Astrocyte (in vitro differentiated cells and primary cell): ENCODE data around the gene KCNN3. TPM values are rescaled to one million over a fixed set of nuclear protein-coding genes. Genes with fewer than 3 reads are reported as not detected.
A peak's percentile ranks its signal among the peaks of the same experiment; 100 is the strongest.

Experiments used
- DNase-seq: peaks from one replicate; pipeline ENCODE4 v3.0.0-alpha.2; 2010; ENCODE audit warnings: low read depth
- FAIRE-seq: peaks from 2 replicates; lab custom pipeline; 2011; peaks lifted over from hg19 to GRCh38; lab: Jason Lieb, UNC
- H2AFZ ChIP-seq: 2 replicates; pipeline ENCODE4 v1.6.0; 2012; ENCODE audit warnings: low read depth, low read length, inconsistent platforms
- H3K27ac ChIP-seq: 2 replicates; pipeline ENCODE4 v1.5.1; 2011; ENCODE audit warnings: low read depth, low read length, inconsistent platforms
- H3K27me3 ChIP-seq: 2 replicates; pipeline ENCODE4 v1.6.0; 2011; ENCODE audit warnings: low read length, inconsistent platforms; ENCODE audit not compliant: insufficient read depth
- H3K36me3 ChIP-seq: 2 replicates; pipeline ENCODE4 v1.5.1; 2011; ENCODE audit warnings: low read length, inconsistent platforms; ENCODE audit not compliant: insufficient read depth
- H3K4me1 ChIP-seq: 2 replicates; pipeline ENCODE4 v1.5.1; 2011; ENCODE audit warnings: low read length, inconsistent platforms; ENCODE audit not compliant: insufficient read depth
- H3K4me2 ChIP-seq: 2 replicates; pipeline ENCODE4 v1.6.0; 2012; ENCODE audit warnings: low read length, inconsistent platforms
- H3K4me3 ChIP-seq: 2 replicates; pipeline ENCODE4 v1.5.1; 2011; ENCODE audit warnings: low read depth, mild to moderate bottlenecking, low read length, inconsistent platforms; ENCODE audit not compliant: insufficient read depth
- H3K79me2 ChIP-seq: 2 replicates; pipeline ENCODE4 v1.6.0; 2012; ENCODE audit warnings: mild to moderate bottlenecking, low read length, inconsistent platforms; ENCODE audit not compliant: insufficient read depth
- H3K9ac ChIP-seq: 2 replicates; pipeline ENCODE4 v1.6.0; 2012; ENCODE audit warnings: mild to moderate bottlenecking, low read length, inconsistent platforms
- H3K9me3 ChIP-seq: 2 replicates; pipeline ENCODE4 v1.5.1; 2012; ENCODE audit warnings: low read depth, mild to moderate bottlenecking, low read length, inconsistent platforms; ENCODE audit not compliant: insufficient read depth
- H4K20me1 ChIP-seq: 2 replicates; pipeline ENCODE4 v1.6.0; 2012; ENCODE audit warnings: low read length, inconsistent platforms; ENCODE audit not compliant: insufficient read depth
- H3K27ac Mint-ChIP-seq: one replicate; pipeline ENCODE4 v1.8.0; 2021; ENCODE audit warnings: mild to moderate bottlenecking, mixed read lengths; ENCODE audit not compliant: unreplicated experiment
- H3K27me3 Mint-ChIP-seq: one replicate; pipeline ENCODE4 v1.8.0; 2021; ENCODE audit warnings: low read depth, mixed read lengths; ENCODE audit not compliant: unreplicated experiment
- H3K36me3 Mint-ChIP-seq: one replicate; pipeline ENCODE4 v1.8.0; 2021; ENCODE audit warnings: low read depth, mixed read lengths; ENCODE audit not compliant: unreplicated experiment
- H3K4me1 Mint-ChIP-seq: one replicate; pipeline ENCODE4 v1.8.0; 2021; ENCODE audit warnings: low read depth, mixed read lengths; ENCODE audit not compliant: unreplicated experiment
- H3K4me3 Mint-ChIP-seq: one replicate; pipeline ENCODE4 v1.8.0; 2021; ENCODE audit warnings: mild to moderate bottlenecking, moderate library complexity, mixed read lengths; ENCODE audit not compliant: unreplicated experiment
- H3K9me3 Mint-ChIP-seq: one replicate; pipeline ENCODE4 v1.8.0; 2021; ENCODE audit warnings: mild to moderate bottlenecking, mixed read lengths; ENCODE audit not compliant: unreplicated experiment
- EZH2 ChIP-seq: IDR thresholded peaks from 2 replicates; pipeline ENCODE4 v1.6.1; 2012; ENCODE audit warnings: mild to moderate bottlenecking, low read length, inconsistent platforms; ENCODE audit not compliant: insufficient read depth
- total RNA-seq: library from RNA; stranded (reverse); gene quantifications from 2 replicates; pipeline ENCODE4 v1.2.1, GENCODE V29; 2021
- TF ChIP-seq, protein P1 (sequence below): IDR thresholded peaks from 2 replicates; pipeline ENCODE4 v1.5.1; 2011; ENCODE audit warnings: low read depth, mild to moderate bottlenecking, inconsistent platforms, low read length, moderate library complexity; ENCODE audit not compliant: insufficient read depth

The KCNN3 gene
- total RNA-seq, 1 donor from 2014 or later, result 0.66 TPM

DNA sequence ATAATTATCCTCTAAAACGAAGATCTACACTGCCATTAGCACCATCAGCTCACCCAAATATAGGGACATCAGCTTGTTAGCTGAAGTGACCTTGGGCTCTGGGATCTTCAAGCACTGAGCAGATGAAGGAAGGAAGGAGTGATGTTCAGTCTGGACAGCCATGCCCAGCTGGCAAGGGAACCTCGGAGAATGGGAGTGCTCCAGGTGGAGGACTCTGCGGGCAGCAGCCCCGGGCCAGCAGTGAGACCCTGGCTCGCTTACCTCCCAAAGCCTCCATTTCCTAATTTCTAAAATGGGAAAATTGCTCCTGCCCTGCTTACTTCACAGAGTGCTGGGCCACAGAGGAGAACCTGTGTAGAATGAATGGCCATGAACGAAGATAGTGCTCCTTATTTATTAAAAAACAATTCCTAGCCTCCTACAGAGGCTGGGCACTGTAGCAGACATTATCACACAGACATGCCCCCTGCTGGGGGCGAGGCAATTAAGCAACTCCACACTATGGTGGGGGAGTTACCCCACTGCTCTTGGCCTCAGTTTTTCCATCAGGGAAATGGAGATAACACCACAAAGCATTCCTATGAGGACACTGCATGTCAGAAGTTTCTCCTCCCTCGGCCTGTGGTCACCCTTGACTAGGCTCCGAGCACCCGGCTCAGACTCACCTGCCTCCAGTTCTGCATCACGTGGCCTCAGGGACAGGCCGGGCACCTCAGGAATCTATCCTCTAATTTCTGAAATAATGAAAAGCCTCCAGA lies 117.6 kb downstream of the KCNN3 start:
- Mint-ChIP-seq H3K9me3 (no peaks in the 10 kb centered on the region), H3K4me1 (peaks cover 26% of the 10 kb centered on the region), H3K27me3 (peaks cover 60% of the 10 kb centered on the region), H3K27ac (no peak overlapping the region), H3K4me3 (no peak overlapping the region), H3K36me3 (peaks cover 4% of the 10 kb centered on the region)
- FAIRE-seq (no peak), DNase-seq (no peak)
- H2AFZ ChIP-seq, result no peak overlapping the region
- TF ChIP-seq EZH2, result no peak
- TF ChIP-seq, protein P1, sequence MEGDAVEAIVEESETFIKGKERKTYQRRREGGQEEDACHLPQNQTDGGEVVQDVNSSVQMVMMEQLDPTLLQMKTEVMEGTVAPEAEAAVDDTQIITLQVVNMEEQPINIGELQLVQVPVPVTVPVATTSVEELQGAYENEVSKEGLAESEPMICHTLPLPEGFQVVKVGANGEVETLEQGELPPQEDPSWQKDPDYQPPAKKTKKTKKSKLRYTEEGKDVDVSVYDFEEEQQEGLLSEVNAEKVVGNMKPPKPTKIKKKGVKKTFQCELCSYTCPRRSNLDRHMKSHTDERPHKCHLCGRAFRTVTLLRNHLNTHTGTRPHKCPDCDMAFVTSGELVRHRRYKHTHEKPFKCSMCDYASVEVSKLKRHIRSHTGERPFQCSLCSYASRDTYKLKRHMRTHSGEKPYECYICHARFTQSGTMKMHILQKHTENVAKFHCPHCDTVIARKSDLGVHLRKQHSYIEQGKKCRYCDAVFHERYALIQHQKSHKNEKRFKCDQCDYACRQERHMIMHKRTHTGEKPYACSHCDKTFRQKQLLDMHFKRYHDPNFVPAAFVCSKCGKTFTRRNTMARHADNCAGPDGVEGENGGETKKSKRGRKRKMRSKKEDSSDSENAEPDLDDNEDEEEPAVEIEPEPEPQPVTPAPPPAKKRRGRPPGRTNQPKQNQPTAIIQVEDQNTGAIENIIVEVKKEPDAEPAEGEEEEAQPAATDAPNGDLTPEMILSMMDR, result no peak
- H4K20me1 ChIP-seq, result no peaks in the 10 kb centered on the region
- H3K9ac ChIP-seq, result no peak overlapping the region
- peaks cover 23% of the 10 kb centered on the region for H3K27me3 ChIP-seq
- no peak overlapping the region for H3K4me3 ChIP-seq
- no peaks in the 10 kb centered on the region for H3K4me1 ChIP-seq
- no peak overlapping the region for H3K4me2 ChIP-seq
- no peaks in the 10 kb centered on the region for H3K79me2 ChIP-seq
- H3K27ac ChIP-seq, result no peak overlapping the region
- no peaks in the 10 kb centered on the region for H3K9me3 ChIP-seq
- no peaks in the 10 kb centered on the region for H3K36me3 ChIP-seq

GRCh38 chr1:154751690-154752089 lies 118.4 kb downstream of the KCNN3 start:
- no peak overlapping the region for H3K27ac ChIP-seq
- peaks cover 65% of the 10 kb centered on the region for H3K27me3 Mint-ChIP-seq
- H3K36me3 ChIP-seq, result no peaks in the 10 kb centered on the region
- no peak overlapping the region for H3K4me3 ChIP-seq
- peaks cover 4% of the 10 kb centered on the region for H3K36me3 Mint-ChIP-seq
- DNase-seq (peak; percentile 49), FAIRE-seq (no peak)
- peaks cover 33% of the 10 kb centered on the region for H3K4me1 Mint-ChIP-seq
- H4K20me1 ChIP-seq, result no peaks in the 10 kb centered on the region
- H3K9ac ChIP-seq, result no peak overlapping the region
- no peak overlapping the region for H3K27ac Mint-ChIP-seq
- H3K27me3 ChIP-seq, result peaks cover 28% of the 10 kb centered on the region
- no peak overlapping the region for H2AFZ ChIP-seq
- no peaks in the 10 kb centered on the region for H3K79me2 ChIP-seq
- no peaks in the 10 kb centered on the region for H3K9me3 ChIP-seq
- no peak overlapping the region for H3K4me2 ChIP-seq
- H3K9me3 Mint-ChIP-seq, result no peaks in the 10 kb centered on the region
- peak overlapping the region; percentile 40 for H3K4me3 Mint-ChIP-seq
- no peaks in the 10 kb centered on the region for H3K4me1 ChIP-seq
- TF ChIP-seq, protein P1, result no peak
- no peak for TF ChIP-seq EZH2
